NCI-H510A treated with DMSO at 0.1 percent for 48 hours (cell line): ENCODE results near the gene EPN2.

Experiments
- DNase-seq: peaks from one replicate; lab custom pipeline; 2025; lab: John Stamatoyannopoulos, UW

Gene EPN2

DNA sequence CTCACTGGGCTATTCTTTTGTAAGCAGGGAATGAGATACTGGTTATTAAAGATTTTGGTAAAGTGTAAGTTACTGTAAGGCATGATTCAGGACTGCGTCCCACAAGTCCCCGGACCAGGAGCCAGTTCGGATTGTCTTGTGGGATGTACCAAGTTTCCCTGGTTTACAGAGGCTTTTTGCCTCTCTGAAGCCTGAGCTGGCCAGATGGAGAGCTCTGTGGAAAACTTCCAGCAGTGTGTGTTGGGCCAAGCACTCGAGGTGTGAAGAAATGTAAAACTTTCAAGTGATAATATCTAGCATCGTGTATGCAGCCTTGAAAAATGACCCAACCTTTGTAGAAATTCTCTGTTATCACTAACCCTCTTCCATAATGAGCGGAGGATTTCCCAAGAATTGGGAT, 2.4 kb downstream of the EPN2 start:
- no peak for DNase-seq

DNA sequence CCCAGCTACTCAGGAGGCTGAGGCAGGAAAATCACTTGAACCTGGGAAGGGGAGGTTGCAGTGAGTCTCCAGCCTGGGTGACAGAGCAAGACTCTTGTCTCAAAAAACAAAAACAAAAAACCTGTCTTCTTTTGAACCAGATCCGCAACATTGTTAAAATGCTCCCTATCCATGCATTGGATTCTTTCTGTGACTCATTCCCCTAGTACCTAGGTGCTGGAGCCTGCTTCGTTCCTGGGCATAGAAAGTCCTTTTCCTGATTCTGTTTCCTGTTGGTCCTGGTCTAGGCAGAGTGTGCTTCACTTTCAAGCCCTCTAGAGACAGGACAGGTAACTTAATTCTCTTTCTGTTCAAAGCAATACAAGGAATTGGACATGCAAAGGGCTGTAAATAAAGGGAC, 5.2 kb downstream of the EPN2 start:
- DNase-seq, result peak; percentile 58

- no peak for DNase-seq
Measured at GRCh38 chr17:19242926-19243325, 5.8 kb downstream of the EPN2 start.

DNA sequence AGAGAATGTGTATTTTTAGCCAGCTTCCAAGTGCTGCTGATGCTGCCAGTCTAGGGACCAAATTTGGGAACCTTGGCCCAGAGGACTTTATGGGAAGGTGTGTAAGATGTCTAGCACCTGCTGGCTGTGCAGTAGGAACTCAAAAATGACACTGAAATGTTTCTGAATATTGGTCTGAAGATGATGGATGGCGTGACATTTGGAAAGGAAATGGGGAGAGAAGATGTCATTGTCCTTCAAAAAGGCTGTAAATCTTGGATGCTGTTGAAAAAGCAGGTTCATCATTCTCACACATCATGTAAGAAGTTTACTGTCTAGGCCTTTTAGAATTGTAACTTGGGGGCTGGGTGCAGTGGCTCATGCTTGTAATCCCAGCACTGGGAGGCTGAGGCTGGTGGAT, 6.7 kb downstream of the EPN2 start:
- no peak for DNase-seq

- no peak for DNase-seq
Measured at GRCh38 chr17:19244357-19244756, 7.2 kb downstream of the EPN2 start.

DNA sequence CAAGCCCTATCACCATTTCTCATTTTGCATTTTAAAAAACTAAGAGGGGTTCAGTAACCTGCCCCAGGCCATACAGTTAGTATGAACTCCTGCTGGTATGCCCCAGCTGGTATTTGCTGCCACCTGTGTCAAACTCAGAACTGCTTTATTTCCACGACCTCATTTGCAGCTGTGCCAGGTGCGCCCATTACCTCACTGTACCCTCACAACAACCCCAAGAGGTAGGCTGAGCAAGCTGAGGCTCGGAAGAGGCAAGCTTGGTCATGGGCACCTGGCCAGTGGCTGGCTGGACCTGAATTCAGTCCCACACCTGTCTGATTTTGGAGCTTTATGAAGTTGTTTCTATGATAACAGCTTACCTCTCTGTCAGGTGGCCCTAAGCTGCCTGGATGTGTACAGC, 7.6 kb downstream of the EPN2 start:
- DNase-seq, result peak; percentile 41

DNA sequence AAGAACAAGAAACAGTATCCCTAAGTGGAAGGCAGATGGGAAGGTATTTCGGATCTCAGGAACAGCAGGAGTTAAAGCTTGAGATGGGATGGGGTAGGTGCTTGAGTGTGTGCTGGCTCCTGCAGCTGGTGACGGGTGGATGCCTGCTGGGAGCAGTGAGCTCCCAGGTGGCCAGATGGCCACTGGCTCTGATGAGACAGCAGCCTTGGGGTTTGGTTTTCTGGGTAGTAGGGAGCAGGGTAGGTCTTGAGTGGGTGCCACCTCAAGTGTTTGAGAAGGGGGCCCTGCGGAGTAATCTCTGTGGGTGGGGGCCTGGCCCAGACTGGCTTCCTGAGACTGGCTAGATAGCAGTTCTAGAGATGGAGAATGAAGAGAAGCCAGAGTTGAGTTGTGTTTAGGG, 10.3 kb downstream of the EPN2 start:
- DNase-seq, result no peak

GRCh38 chr17:19248151-19248927, 11.2 kb downstream of the EPN2 start:
- no peak for DNase-seq

- no peak for DNase-seq
Measured at GRCh38 chr17:19248928-19249574, 11.9 kb downstream of the EPN2 start.

GRCh38 chr17:19249681-19250080, 12.5 kb downstream of the EPN2 start:
- DNase-seq, result no peak

DNA sequence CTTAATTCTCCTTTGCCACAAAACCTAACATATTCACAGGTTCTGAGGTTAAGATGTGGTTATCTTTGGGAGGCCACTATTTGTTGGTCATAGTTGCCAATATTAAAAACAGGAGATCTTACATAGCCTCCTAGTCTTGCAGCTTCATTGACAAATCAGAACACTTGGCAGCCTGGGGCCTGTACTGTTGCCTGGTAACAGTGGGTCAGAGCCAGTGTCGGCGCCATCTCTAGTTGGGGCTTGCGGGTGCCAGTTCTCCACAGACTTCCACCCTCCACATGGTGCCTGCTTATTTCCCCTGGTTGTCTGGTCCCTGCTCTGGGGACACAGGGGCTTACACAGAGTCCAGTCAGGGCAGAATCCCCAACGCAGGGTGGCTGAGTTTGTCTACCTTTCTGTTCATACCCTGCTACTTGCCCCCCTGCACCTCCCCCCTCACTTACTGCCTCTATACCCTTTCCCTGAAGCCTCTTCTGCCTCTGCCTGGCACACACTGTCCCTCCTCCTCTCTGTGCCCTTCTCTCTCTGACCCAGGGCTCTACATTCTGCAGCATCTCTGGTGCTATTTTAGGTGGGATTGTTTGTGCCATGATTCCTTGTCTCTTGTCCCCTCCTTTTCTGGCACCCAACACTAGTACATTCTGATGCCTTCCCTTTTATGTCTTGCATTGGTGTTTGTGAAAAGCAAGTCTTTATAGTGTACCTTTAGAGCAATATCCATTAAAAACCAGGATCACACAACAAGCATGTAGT, 13.4 kb downstream of the EPN2 start:
- DNase-seq, result no peak

DNA sequence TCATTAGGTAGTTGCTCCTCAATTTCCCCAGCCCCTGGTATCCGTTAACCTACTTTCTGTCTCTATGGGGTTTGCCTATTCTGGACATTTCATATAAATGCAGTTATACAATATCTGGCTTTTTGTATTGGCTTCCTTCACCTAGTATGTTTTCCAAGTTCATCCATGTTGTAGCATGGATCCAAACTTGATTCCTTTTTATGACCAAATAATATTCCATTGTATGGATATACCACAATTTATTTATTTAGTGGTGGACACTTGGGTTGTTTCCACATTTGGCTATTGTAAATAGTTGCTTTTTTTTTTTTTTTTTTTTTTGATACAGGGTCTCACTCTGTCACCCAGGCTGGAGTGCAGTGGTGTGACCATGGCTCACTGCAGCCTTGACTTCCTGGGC, 15.9 kb downstream of the EPN2 start:
- DNase-seq, result no peak

- DNase-seq, result no peak
Measured at GRCh38 chr17:19254651-19255050, 17.5 kb downstream of the EPN2 start.

GRCh38 chr17:19255279-19255678, 18.1 kb downstream of the EPN2 start:
- DNase-seq, result no peak

GRCh38 chr17:19258371-19258770, 21.2 kb downstream of the EPN2 start:
- no peak for DNase-seq

- DNase-seq, result peak; percentile 31
Measured at GRCh38 chr17:19260958-19261357, 23.8 kb downstream of the EPN2 start.

- no peak for DNase-seq
Measured at GRCh38 chr17:19261426-19261825, 24.3 kb downstream of the EPN2 start.

- peak; percentile 78 for DNase-seq
Measured at GRCh38 chr17:19262650-19263631, 25.8 kb downstream of the EPN2 start.

GRCh38 chr17:19263641-19264051, 26.5 kb downstream of the EPN2 start:
- no peak for DNase-seq

DNA sequence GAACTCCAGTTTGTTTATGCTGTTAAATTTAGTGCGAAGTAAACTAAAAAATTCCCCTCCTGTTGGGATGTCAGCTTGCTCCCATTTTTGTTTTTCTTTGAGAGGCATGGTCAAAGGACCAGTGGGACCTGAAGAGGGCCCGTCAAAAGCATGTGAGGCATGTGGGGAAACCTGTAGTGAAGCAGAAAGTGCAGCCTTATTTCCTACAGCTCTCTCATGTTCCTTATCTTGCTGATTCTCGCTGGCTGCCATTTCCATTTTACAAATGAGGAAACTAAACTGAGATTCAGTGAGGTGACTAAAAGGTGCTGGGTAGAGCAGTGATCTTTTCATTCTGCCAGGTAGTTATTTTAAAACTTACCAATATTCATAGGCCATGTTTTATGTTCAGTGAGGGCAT, 27.1 kb downstream of the EPN2 start:
- no peak for DNase-seq

DNA sequence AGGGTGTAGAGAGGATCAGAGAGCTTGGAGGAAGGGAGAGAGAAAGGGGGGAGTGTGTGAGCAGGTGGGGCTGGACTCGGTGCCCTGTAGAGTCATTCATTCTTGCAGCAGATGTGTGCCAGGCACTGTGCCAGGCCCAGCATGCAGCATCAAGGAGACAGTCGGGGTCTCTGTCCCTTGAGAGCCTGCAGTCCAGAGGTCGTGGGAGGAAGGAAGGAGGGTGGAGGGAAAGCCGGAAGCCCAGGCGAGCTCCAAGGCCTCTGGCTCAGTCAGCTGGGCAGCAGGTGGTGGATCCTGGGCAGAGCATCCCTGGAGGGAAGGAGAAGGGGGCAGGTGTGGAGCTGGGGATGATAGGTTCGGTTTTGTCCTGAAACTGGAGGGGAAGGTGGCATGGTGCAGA, 27.5 kb downstream of the EPN2 start:
- no peak for DNase-seq

- no peak for DNase-seq
Measured at GRCh38 chr17:19265755-19266154, 28.6 kb downstream of the EPN2 start.
